Bronchial epithelial cell (primary cell): ENCODE measurements around the gene SRC. TPM values are rescaled to one million over a fixed set of nuclear protein-coding genes. Genes with fewer than 3 reads are reported as not detected.

Experiments used
- DNase-seq: peaks from one replicate; pipeline ENCODE4 v3.0.0-alpha.2; 2010; ENCODE audit warnings: low read depth
- FAIRE-seq: peaks from 2 replicates; lab custom pipeline; 2011; peaks lifted over from hg19 to GRCh38; lab: Jason Lieb, UNC
- H3K27me3 ChIP-seq: 2 replicates; pipeline ENCODE4 v1.5.1; 2011; ENCODE audit warnings: low read length; ENCODE audit not compliant: control insufficient read depth, insufficient read depth
- H3K36me3 ChIP-seq: 2 replicates; pipeline ENCODE4 v1.5.1; 2011; ENCODE audit warnings: low read length; ENCODE audit not compliant: control insufficient read depth, insufficient read depth
- H3K4me3 ChIP-seq: 2 replicates; pipeline ENCODE4 v1.5.1; 2011; ENCODE audit warnings: mild to moderate bottlenecking, low read depth, low read length, control low read depth
- CTCF ChIP-seq: IDR thresholded peaks from 2 replicates; pipeline ENCODE4 v1.5.1; 2011; ENCODE audit warnings: mild to moderate bottlenecking, moderate library complexity, low read length, control low read depth, inconsistent platforms; ENCODE audit not compliant: insufficient read depth, severe bottlenecking
- total RNA-seq: library from RNA; depleted of rRNA; stranded (reverse); fragments of >200 nt; gene quantifications from 2 replicates; pipeline ENCODE4 v1.2.1, GENCODE V29; 2014

Gene SRC
- total RNA-seq, 1 donor from 2014 or later = 16.6 TPM

- TF ChIP-seq CTCF = no peak
Observed at GRCh38 chr20:37407573-37408002, 61.6 kb downstream of the SRC start.

GRCh38 chr20:37408302-37409193, 62.6 kb downstream of the SRC start:
- peaks cover 19% of the 10 kb centered on the region for H3K27me3 ChIP-seq
- H3K4me3 ChIP-seq = no peak overlapping the region
- FAIRE-seq (no peak), DNase-seq (no peak)
- H3K36me3 ChIP-seq = no peaks in the 10 kb centered on the region
- TF ChIP-seq CTCF = no peak

More at GRCh38 chr20:37407573-37408002, 61.6 kb downstream of the SRC start:
- no peak overlapping the region for H3K4me3 ChIP-seq
- DNase-seq = no peak
- no peak for FAIRE-seq
- H3K27me3 ChIP-seq = peaks cover 13% of the 10 kb centered on the region
- H3K36me3 ChIP-seq = no peaks in the 10 kb centered on the region

- DNase-seq (no peak), FAIRE-seq (peak; percentile 83)
- no peaks in the 10 kb centered on the region for H3K36me3 ChIP-seq
- H3K27me3 ChIP-seq = peaks cover 35% of the 10 kb centered on the region
- TF ChIP-seq CTCF = no peak
- no peak overlapping the region for H3K4me3 ChIP-seq
Observed at GRCh38 chr20:37411408-37412219, 65.7 kb downstream of the SRC start.

- FAIRE-seq = no peak
Observed at GRCh38 chr20:37413023-37413334, 67.0 kb downstream of the SRC start.

GRCh38 chr20:37413379-37413778, 67.4 kb downstream of the SRC start:
- DNase-seq (no peak), FAIRE-seq (no peak)
- H3K36me3 ChIP-seq = no peaks in the 10 kb centered on the region
- peaks cover 36% of the 10 kb centered on the region for H3K27me3 ChIP-seq
- no peak for TF ChIP-seq CTCF
- H3K4me3 ChIP-seq = no peak overlapping the region

More at GRCh38 chr20:37413023-37413334, 67.0 kb downstream of the SRC start:
- no peak overlapping the region for H3K4me3 ChIP-seq
- no peaks in the 10 kb centered on the region for H3K36me3 ChIP-seq
- peaks cover 35% of the 10 kb centered on the region for H3K27me3 ChIP-seq
- no peak for DNase-seq
- no peak for TF ChIP-seq CTCF
